ENCODE results near the gene CADM1. TPM values are rescaled to one million over a fixed set of nuclear protein-coding genes. Genes with fewer than 3 reads are reported as not detected.

Gene CADM1
- total and polyA plus RNA-seq, 10 of the 15 experiments (the other 5 are each of a cell fraction or from before 2014, with no cell fraction given), result 0.03 to 0.48 (median 0.15) TPM; not detected in 3

GRCh38 chr11:115364896-115365295, 139.3 kb downstream of the CADM1 start:
- in situ Hi-C loops (cut with MboI), result no loop called here
- DNase-seq (ENCODE audit: low read depth, low spot score) (no peak), FAIRE-seq (no peak), ATAC-seq (no peak)
- intact Hi-C loops (cut with micrococcal nuclease; ENCODE audit: unreplicated experiment), result no loop called here
- RAD21 ChIA-PET (ENCODE audit: unreplicated experiment), result no interaction called here
- Histone ChIP-seq H3K27me3 (replicated peaks in 1 of 2; ENCODE audit: control insufficient read depth in 2 of 2, insufficient read depth in 2 of 2, low read length in 1 of 2) (peaks cover 0 to 2% of the 10 kb centered on the region in 2 experiments; a peak in 1 of 4 replicates), H4K20me1 (ENCODE audit: control insufficient read depth, insufficient read depth) (no peaks in the 10 kb centered on the region), H3K79me2 (ENCODE audit: control insufficient read depth, insufficient read depth, low read length) (no peaks in the 10 kb centered on the region), H3K4me2 (ENCODE audit: control insufficient read depth, insufficient read depth) (no peak overlapping the region), H3K9ac (ENCODE audit: control insufficient read depth, insufficient read depth, low read length) (no peak overlapping the region), H3K36me3 (ENCODE audit: control insufficient read depth in 2 of 2, insufficient read depth in 2 of 2, low read length in 1 of 2) (no peaks in the 10 kb centered on the region), H3K27ac (ENCODE audit: control insufficient read depth, insufficient read depth) (no peak overlapping the region), H2AFZ (ENCODE audit: control insufficient read depth, low read depth, low read length) (no peak overlapping the region), H3K9me3 (replicated peaks; ENCODE audit: control insufficient read depth, insufficient read depth, low read length) (no peaks in the 10 kb centered on the region), H3K4me3 (no peak overlapping the region), H3K4me1 (ENCODE audit: control insufficient read depth, insufficient read depth, low read length) (no peaks in the 10 kb centered on the region)
- CTCF ChIA-PET, result no interaction called here
- WGBS (ENCODE audit: insufficient coverage, insufficient replicate concordance, low lambda C conversion rate, missing lambda C conversion rate), result 12% methylated on average over 3 of the region's 3 CpGs
- TF ChIP-seq GABPA (IDR thresholded peaks at IDR 0.05; ENCODE audit: low read depth) (no peak), YY1 (IDR thresholded peaks at IDR 0.05; ENCODE audit: low read depth, low read length) (no peak), RELA (IDR thresholded peaks at IDR 0.05; ENCODE audit: borderline replicate concordance, partially characterized antibody) (no peak), KAT2A (conservative IDR thresholded peaks at IDR 0.05; ENCODE audit: control insufficient read depth, low read depth, low read length) (no peak), MAX (IDR thresholded peaks at IDR 0.05; ENCODE audit: low read depth, low read length) (no peak), MLLT1 (IDR thresholded peaks at IDR 0.05) (no peak), ZNF207 (IDR thresholded peaks at IDR 0.05; ENCODE audit: borderline replicate concordance) (no peak), NFXL1 (IDR thresholded peaks at IDR 0.05; ENCODE audit: borderline replicate concordance) (no peak)
- POLR2A ChIA-PET, result no interaction called here
- SMC1A ChIA-PET (ENCODE audit: uncharacterized antibody, unreplicated experiment), result interaction anchor here (0.6 kb wide), 1 partner anchor 654 kb away, joined by 3 read pairs; no protein-coding TSS in a partner anchor
- no TSS peak for BruUV-seq (replicated peaks)
